ENCODE data around the gene CERS6.
A peak's percentile ranks its signal among the peaks of the same experiment; 100 is the strongest.

Gene CERS6

DNA sequence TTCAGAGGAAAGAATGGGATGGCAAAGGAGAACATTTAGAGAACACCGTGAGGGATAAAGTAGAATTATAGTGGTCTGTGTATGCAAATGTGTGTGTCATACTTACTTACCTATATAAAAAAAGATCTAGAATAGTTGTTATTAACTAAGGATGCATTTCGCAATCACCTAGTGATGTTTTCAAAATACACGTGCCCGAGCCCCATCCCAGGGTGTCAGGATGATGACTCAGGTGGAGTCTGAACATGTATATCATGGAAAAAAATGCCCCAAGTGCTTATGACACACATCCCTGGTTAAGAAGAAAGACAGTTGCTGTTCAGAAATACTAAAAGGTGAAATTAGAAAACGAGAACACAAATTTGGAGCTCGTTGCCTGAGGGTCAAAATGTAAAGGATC is 109.0 kb downstream of the CERS6 start:
- TF ChIP-seq, protein P1, sequence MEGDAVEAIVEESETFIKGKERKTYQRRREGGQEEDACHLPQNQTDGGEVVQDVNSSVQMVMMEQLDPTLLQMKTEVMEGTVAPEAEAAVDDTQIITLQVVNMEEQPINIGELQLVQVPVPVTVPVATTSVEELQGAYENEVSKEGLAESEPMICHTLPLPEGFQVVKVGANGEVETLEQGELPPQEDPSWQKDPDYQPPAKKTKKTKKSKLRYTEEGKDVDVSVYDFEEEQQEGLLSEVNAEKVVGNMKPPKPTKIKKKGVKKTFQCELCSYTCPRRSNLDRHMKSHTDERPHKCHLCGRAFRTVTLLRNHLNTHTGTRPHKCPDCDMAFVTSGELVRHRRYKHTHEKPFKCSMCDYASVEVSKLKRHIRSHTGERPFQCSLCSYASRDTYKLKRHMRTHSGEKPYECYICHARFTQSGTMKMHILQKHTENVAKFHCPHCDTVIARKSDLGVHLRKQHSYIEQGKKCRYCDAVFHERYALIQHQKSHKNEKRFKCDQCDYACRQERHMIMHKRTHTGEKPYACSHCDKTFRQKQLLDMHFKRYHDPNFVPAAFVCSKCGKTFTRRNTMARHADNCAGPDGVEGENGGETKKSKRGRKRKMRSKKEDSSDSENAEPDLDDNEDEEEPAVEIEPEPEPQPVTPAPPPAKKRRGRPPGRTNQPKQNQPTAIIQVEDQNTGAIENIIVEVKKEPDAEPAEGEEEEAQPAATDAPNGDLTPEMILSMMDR (IDR thresholded peaks at IDR 0.05; ENCODE audit: low read depth, low read length) = no peak
- no peaks in the 10 kb centered on the region for H3K36me3 ChIP-seq
- H3K9me3 ChIP-seq (ENCODE audit: severe bottlenecking) = no peaks in the 10 kb centered on the region
- no peaks in the 10 kb centered on the region for H3K27me3 ChIP-seq (ENCODE audit: insufficient read depth, low read depth, severe bottlenecking)
- no peak for DNase-seq
- no peak overlapping the region for H3K4me3 ChIP-seq (ENCODE audit: low read depth, low read length)
- no peak overlapping the region for H3K27ac ChIP-seq

DNA sequence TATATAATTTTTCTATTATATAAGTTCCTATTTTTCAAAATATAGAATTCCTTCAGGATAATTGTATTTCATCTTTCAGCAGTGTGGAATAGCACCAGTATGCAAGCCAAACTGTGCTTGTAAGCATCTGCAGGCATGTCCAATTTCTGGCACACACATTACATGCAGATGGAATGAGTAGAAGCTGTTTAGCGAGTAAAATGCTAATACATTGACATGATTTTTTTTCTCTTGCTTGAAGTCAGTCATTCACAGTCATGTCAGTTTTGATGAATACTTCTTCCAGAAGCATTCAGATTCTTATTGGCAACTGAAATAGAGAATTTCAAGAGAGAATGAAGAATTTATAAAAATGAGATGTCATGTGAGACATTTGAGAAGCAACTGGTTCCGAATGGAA is 109.4 kb downstream of the CERS6 start:
- no peaks in the 10 kb centered on the region for H3K27me3 ChIP-seq (ENCODE audit: insufficient read depth, low read depth, severe bottlenecking)
- H3K9me3 ChIP-seq (ENCODE audit: severe bottlenecking) = no peaks in the 10 kb centered on the region
- TF ChIP-seq, protein P1 (IDR thresholded peaks at IDR 0.05; ENCODE audit: low read depth, low read length) = no peak
- no peak overlapping the region for H3K4me3 ChIP-seq (ENCODE audit: low read depth, low read length)
- no peak for DNase-seq
- H3K27ac ChIP-seq = no peak overlapping the region
- no peaks in the 10 kb centered on the region for H3K36me3 ChIP-seq

DNA sequence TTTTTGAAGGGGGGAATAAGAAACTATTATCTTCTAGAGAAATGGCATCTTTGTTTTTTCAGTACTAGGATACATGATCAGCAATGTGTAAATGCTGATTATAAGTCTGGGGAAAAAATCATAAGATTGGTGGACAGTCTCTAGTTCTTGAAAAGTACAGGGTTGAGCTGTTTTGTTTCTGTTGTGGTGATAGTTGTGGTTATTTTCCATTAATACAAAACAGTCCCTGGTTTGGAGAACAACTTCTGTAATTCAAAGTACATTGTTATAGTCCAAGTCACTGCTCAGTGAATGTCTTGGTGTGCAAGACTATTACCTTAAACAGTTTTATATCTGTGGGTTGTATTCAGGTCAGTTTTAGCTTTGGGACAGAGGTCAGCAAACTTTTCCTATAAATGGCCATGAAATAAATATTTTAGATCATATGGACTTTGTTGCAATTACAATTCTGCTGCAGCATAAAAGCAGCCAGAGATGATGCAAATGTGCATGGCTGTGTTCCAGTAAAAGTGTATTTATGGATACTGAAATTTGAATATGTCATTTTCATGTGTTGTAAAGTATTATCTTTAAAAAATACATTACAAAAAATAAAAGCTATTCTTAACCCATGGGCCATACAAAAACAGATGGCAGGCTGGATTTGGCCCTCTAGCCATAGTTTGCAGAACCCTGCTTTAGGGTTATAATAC is 111.0 kb downstream of the CERS6 start:
- TF ChIP-seq, protein P1 (IDR thresholded peaks at IDR 0.05; ENCODE audit: low read depth, low read length) = no peak
- Histone ChIP-seq H3K4me3 (ENCODE audit: low read depth, low read length) (no peak overlapping the region), H3K9me3 (ENCODE audit: severe bottlenecking) (no peaks in the 10 kb centered on the region), H3K27me3 (ENCODE audit: insufficient read depth, low read depth, severe bottlenecking) (no peaks in the 10 kb centered on the region), H3K27ac (no peak overlapping the region), H3K36me3 (no peaks in the 10 kb centered on the region)
- DNase-seq = no peak

DNA sequence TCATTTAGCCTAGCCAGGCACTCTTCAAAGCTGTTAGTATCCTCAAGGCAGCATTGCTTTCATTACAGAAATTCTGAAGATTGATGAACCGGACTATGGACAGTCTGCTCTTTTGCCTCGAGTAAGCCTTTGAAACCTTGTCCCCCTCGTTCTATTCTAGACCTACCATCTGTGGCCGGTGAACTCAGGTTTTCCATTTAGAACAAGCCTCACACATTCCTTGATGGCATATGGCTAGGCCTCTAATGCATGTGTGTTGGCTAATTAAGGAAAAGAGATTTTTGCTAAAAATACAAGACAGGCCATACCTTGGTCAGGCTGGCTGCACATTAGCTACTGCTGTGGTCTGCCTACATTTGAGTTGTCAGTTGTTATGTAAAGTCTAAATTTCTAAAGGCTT is 111.8 kb downstream of the CERS6 start:
- Histone ChIP-seq H3K27ac (no peak overlapping the region), H3K9me3 (ENCODE audit: severe bottlenecking) (no peaks in the 10 kb centered on the region), H3K27me3 (ENCODE audit: insufficient read depth, low read depth, severe bottlenecking) (no peaks in the 10 kb centered on the region), H3K4me3 (ENCODE audit: low read depth, low read length) (no peak overlapping the region), H3K36me3 (no peaks in the 10 kb centered on the region)
- peak; percentile 26 for DNase-seq
- TF ChIP-seq, protein P1 (IDR thresholded peaks at IDR 0.05; ENCODE audit: low read depth, low read length) = no peak

DNA sequence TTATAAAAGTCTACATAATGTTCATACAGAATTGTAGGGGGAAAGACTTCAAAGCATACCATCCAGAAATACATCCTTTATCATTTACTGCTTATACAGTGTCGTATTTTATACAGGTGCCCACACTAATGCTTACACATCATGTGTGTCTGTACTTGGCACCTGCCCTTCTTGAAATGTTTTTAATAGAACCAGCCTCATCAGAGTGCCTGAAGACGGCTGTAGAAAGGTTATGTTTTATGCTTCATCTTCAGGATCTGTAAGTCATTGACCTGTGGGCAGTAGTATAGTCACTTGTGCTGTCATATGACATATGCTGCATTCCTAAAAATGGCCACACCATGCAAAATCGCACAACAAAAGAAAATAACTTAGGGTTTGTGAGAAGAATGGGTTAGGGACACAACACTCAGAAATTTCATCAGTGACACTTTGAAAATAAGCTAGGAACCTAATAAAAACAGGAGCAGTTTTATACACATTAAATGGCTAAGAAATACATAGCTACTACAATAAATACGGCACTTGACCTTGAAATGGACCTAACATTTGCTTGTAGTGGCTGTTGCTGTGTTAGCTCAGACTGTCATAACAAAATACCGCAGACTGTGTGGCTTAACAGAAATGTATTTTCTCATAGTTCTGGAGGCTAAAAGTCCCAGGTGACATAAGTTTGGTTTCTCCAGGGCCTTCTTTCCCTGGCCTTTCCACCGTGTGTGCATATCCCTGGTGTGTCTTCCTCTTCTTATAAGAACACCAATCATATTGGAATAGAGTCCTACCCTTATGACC is 112.6 kb downstream of the CERS6 start:
- Histone ChIP-seq H3K4me3 (ENCODE audit: low read depth, low read length) (no peak overlapping the region), H3K9me3 (ENCODE audit: severe bottlenecking) (no peaks in the 10 kb centered on the region), H3K27ac (no peak overlapping the region), H3K27me3 (ENCODE audit: insufficient read depth, low read depth, severe bottlenecking) (no peaks in the 10 kb centered on the region), H3K36me3 (no peaks in the 10 kb centered on the region)
- TF ChIP-seq, protein P1 (IDR thresholded peaks at IDR 0.05; ENCODE audit: low read depth, low read length) = no peak
- no peak for DNase-seq
